AG10803 (cell line): ENCODE data around the gene GBA2.
A peak's percentile ranks its signal among the peaks of the same experiment; 100 is the strongest.

Source experiments
- DNase-seq: peaks from one replicate; pipeline ENCODE4 v3.0.0; 2010; ENCODE audit warnings: low read depth
- H3K4me3 ChIP-seq: 2 replicates; pipeline ENCODE4 v1.5.1; 2011; ENCODE audit warnings: mild to moderate bottlenecking, low read length, control low read depth
- TF ChIP-seq, protein P1 (sequence below): conservative IDR thresholded peaks from 2 replicates; pipeline ENCODE4 v1.5.1; 2011; ENCODE audit warnings: mild to moderate bottlenecking, low read length, control low read depth, inconsistent platforms

Gene GBA2

GRCh38 chr9:35717132-35717870 is 31.7 kb downstream of the GBA2 start:
- no peak overlapping the region for H3K4me3 ChIP-seq
- TF ChIP-seq, protein P1, sequence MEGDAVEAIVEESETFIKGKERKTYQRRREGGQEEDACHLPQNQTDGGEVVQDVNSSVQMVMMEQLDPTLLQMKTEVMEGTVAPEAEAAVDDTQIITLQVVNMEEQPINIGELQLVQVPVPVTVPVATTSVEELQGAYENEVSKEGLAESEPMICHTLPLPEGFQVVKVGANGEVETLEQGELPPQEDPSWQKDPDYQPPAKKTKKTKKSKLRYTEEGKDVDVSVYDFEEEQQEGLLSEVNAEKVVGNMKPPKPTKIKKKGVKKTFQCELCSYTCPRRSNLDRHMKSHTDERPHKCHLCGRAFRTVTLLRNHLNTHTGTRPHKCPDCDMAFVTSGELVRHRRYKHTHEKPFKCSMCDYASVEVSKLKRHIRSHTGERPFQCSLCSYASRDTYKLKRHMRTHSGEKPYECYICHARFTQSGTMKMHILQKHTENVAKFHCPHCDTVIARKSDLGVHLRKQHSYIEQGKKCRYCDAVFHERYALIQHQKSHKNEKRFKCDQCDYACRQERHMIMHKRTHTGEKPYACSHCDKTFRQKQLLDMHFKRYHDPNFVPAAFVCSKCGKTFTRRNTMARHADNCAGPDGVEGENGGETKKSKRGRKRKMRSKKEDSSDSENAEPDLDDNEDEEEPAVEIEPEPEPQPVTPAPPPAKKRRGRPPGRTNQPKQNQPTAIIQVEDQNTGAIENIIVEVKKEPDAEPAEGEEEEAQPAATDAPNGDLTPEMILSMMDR, result no peak
- no peak for DNase-seq

- no peak overlapping the region for H3K4me3 ChIP-seq
- DNase-seq, result peak; percentile 37
- TF ChIP-seq, protein P1, result peak; percentile 14; the same call in 1 of the 2 replicates
These were observed 32.8 kb downstream of the GBA2 start for GRCh38 chr9:35716230-35716629.

DNA sequence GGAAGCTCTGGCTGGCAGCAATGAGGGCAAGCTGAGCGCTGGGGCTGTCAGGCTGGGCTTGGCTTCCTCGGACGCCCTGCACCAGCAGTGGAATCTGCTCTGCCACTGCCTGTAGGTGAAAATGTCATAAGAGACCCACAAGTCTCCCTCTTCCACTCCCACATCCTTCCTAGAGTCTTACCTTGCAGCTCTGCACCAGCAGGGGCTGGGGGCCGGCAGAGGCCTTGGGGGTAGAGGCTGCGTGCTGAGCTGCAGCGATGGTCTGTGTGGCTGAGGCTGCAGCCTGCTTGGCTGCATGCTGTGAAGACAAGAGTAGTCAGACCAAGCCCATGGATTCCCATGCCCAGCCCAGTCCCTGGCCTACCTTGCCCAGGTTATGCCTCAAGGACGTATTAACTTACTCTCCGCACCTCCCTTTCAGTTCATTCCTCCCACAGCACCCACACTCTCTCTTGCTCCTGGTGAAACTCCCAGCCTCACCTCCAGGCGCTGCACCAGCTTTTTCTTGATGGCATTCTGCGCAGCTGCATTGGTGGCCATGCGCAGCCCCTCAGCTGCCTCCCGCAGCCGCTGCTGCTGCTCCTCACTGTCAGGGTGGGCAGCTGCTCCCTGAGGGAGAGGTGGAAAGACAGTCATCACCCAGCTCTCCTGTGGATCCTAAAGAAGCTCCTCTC is 34.3 kb downstream of the GBA2 start:
- no peak overlapping the region for H3K4me3 ChIP-seq
- TF ChIP-seq, protein P1, result no peak
- DNase-seq, result no peak

- TF ChIP-seq, protein P1, result no peak
- no peak overlapping the region for H3K4me3 ChIP-seq
- DNase-seq, result no peak
These were observed 34.9 kb downstream of the GBA2 start for GRCh38 chr9:35714123-35714522.

DNA sequence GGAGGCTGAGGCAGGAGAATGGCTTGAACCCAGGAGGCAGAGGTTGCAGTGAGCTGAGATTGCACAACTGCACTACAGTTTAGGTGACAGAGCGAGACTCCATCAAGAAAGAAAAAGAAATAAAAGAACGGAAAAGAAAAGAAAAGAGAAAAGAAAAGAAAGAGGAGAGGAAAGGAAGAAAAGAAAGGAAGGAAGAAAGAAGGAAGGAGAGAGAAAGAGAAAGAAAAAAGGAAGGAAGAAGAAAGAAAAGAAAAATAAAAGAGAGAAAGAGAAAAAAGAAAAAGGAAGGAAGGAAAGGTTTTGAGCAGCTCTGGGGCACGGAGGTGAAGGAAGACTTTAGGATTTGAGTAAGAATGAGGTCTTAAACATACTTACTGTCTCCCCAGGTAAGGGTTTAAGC is 35.5 kb downstream of the GBA2 start:
- no peak for DNase-seq
- TF ChIP-seq, protein P1, result no peak
- no peak overlapping the region for H3K4me3 ChIP-seq

DNA sequence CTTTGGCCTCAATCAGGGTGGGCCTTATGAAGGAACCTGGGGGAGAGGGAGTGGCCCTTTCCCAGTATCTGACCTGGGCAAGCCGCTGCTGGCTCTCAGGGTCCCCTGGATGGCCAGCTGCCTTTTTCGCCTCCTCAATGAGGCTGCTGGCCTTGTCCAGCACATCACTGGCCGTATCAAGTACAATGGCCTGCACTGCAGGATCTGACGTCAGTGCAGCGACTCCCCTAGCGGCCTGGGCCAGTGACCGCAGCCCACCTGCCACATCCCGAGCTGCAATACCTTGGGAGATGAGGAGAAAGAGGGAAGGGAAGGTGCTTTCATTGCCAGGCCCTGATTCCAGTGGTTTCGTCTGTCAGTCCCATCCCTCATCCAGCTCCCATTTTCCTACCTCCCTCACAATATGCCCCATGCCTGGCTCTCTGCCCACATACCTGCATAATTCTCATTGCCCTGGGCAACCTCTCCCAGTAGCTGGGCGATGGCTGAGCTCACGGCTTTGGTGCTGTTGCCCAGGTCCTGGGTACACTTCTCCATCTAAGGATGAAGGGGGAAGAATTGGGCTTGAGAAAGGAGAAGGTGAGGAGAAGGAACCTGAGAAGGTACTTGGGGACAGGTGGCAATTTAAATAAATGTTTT is 36.1 kb downstream of the GBA2 start:
- TF ChIP-seq, protein P1, result no peak
- DNase-seq, result no peak

More for the DNA sequence above, 36.1 kb downstream of the GBA2 start:
- no peak overlapping the region for H3K4me3 ChIP-seq
